Suprapubic skin (tissue), 4 donors: Measurements from ENCODE around the gene SLC2A8.

Experiments
- EP300 ChIP-seq: sonication (generic); formaldehyde crosslinking; IDR thresholded peaks from one replicate; pipeline ENCODE4 v1.6.1; 2017; ENCODE audit warnings: antibody characterized with exemption
- POLR2A ChIP-seq, 2 donors: fragments of 450-650 bp; IDR thresholded peaks; one replicate each; pipeline ENCODE4 v1.6.1; 2017; ENCODE audit warnings: antibody characterized with exemption in 2 of 2, mild to moderate bottlenecking in 2 of 2, moderate library complexity in 2 of 2
- POLR2AphosphoS5 ChIP-seq, 3 donors: sonication (generic); formaldehyde crosslinking; IDR thresholded peaks; one replicate each; pipeline ENCODE4 v1.6.1; 2017; ENCODE audit warnings: antibody characterized with exemption in 3 of 3
- TF ChIP-seq, protein P1 (sequence below), 2 donors: fragments of 200-600 bp in 1 of 2; fragments of 450-650 bp in 1 of 2; sonication (generic) in 1 of 2; IDR thresholded peaks; one replicate each; pipeline ENCODE4 v1.5.1; 2016 to 2019; ENCODE audit warnings: antibody characterized with exemption in 2 of 2, mild to moderate bottlenecking in 1 of 2, moderate library complexity in 1 of 2

DNA sequence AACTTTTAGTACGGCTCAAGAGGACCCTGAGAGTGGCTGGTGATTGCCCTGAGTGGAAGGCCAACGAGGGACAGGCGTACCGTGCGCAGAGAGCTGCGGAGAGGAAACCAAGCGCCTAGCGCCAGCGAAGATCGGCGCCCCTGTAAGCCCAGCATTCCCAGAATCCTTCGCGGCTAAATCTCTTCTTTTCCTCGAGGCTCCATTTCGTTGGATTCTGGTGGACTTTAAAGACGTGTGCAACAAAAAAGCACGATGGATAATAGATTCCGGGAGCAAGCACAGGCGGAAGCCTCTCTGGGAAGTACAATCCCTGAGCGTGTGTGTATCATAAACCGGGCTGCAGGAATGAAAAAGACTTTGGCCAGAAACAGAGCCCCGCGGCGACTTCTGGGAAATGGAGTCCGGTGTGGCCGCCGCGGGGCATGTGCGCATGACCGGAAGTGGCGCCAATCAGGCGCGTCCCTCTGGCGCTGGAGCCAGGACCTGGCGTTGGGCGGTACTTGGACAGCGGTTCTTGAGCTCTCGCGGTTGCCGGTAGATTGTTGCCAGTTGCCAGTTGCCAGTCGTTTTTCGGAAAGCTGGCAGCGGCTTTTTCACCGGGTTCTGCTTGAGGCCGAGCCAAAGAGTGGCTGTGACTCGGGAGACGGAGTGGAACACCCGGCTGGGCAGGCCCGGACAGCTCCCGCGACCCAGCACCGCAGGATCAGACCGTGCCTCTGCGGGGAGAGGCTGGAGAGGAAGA, 27.1 kb downstream of the SLC2A8 start, which contains the start of gene ZNF79:
- TF ChIP-seq, protein P1, sequence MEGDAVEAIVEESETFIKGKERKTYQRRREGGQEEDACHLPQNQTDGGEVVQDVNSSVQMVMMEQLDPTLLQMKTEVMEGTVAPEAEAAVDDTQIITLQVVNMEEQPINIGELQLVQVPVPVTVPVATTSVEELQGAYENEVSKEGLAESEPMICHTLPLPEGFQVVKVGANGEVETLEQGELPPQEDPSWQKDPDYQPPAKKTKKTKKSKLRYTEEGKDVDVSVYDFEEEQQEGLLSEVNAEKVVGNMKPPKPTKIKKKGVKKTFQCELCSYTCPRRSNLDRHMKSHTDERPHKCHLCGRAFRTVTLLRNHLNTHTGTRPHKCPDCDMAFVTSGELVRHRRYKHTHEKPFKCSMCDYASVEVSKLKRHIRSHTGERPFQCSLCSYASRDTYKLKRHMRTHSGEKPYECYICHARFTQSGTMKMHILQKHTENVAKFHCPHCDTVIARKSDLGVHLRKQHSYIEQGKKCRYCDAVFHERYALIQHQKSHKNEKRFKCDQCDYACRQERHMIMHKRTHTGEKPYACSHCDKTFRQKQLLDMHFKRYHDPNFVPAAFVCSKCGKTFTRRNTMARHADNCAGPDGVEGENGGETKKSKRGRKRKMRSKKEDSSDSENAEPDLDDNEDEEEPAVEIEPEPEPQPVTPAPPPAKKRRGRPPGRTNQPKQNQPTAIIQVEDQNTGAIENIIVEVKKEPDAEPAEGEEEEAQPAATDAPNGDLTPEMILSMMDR (IDR thresholded peaks at IDR 0.05) = no peak
- no peak for TF ChIP-seq EP300
- TF ChIP-seq POLR2AphosphoS5 (IDR thresholded peaks at IDR 0.05) = peak in 2 of 3 donors; percentile 13 to 32
- TF ChIP-seq POLR2A (IDR thresholded peaks at IDR 0.05) = peak in 1 of 2 donors; percentile 43
